ENCODE measurements around the gene GNG2.
A peak's percentile ranks its signal among the peaks of the same experiment; 100 is the strongest.

The GNG2 gene

DNA sequence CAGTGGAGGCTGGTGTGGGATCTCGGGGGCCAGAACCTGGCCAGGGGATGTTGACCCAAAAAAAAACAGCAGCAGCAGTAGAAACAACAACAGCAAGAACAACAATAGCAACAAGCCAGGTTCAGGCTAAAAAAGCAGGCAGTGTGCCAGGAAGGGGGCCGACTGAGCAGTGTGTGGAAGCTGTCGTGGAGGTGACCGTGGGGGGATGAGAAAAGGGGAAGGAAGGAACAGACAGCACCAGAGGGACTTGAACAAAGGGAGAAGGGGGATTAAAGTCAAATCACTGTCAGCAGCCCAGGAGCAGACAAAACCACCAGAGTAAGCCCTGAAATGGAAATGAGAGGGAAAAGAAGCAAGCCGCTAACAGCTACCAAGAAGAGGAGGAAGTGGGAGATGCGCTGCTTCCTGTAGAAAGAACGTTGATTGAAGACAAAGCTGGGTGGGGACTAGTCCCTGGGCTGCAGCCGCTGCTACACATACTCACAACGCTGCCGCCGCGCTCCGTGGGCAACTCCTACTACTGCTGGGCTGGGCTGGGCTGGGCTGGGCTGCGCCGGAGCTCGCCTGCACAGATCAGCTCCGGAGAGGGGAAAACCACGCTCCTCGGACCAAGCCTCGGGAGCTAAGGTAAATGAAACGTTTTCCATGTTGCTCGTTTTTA, at the start of gene GNG2:
Gene GNG2 (plus strand): TSS at position 449 of the 661 bp plus-strand sequence. CDS start 90,067 bp downstream, outside the sequence.
- DNase-seq, result peak; percentile 89

DNA sequence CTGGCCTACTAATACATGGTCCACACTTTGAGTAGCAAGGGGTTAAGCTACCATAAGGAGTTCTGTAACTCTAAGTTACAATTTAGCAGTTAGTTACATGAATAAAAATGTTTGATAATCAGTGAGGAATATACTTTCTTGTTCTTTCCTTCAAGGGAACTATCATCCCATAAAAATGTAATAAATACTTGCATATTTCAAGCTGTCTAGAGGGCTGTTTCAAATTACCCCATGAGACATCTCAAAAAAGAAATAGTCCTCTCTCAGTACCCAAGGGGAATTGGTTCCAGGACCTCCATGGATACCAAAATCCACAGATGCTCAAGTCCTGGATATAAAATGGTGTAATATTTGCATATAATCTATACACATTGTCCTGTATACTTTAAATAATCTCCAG, 48.7 kb upstream of the GNG2 start:
- no peak for DNase-seq

DNA sequence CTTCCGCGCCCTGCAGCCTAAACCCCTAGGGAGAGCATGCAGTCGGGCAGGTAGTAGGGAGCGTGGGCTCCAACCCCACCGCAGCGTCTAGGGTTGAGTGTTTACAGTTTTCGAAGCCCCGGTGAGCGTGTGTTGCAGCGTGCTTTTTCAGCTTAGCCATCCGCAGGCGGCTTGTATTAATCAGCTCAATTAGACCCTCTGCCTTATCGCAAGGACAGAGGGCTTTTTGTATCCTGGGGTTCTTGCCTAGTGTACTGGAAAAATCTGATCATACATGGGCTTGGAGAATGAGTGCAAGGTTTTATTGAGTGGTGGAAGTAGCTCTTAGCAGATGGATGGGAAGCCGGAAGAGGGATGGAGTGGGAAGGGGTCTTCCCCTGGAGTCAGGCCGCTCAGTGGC, 44.4 kb upstream of the GNG2 start:
- no peak for DNase-seq

DNA sequence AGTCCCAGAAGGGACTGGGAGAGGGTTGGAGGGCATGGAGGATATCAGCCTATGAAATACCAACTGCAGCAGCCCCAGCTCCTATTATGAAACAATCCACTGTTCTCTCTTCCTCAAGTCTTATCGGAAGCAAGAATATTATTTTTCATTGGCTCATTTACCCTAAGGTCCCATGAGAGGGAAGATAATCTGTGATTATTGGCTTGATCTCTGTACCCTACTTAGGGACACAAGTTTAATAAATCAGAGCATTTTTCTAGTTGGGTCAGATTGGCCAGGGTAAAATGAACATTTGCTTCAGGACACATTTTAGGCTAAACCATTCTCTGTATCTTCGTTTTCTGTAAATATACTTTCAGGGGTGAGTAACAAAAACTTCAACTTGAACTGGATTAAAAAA, 43.1 kb upstream of the GNG2 start:
- DNase-seq, result no peak

DNA sequence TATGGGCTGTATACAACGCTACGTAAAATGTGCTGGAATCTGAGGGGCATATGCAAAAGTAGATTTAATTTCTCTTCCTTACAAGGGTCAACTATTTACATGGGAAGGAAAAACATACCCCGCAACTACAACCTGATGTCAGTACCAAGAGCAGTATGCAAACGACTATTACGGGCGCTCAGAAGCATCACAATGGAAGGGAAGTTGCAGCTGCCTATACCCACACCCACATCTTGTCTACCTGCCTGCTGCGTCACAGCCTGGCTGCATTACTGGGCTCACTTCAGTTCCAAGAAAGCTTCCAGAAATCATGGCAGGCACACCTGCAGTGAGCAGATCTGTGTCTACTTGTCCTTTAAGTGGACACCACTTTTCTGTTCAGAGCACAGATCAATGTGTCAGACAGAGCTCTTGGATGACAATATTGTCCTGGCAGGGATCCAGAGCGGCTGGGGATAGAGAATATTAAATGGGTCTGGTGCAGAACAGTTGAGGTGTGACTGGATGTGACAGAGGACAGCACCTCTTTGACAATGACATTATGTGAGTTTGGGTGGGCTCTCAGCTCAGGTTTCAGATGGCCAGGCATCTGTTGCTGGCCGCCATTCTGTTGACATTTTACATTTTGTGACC, 41.5 kb upstream of the GNG2 start:
- no peak for DNase-seq

DNA sequence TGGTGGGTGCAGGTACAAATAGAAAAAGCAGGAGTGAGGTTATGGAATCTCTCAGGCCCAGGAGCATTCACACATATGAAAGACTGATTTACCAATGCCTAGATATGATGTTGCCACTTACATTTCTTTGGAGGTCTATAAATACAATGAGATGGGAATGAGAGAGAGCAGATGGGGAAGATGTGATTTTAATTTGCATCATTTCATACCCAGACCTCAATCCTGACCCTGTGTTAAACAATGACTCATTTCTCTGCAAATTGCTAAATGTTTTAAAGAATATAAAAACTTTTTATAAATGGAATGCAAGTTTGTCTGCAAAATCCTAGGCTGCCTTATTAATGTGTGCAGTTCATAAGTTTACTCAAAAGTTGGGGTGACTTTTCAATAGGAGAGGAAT, 38.6 kb upstream of the GNG2 start:
- DNase-seq, result no peak

DNA sequence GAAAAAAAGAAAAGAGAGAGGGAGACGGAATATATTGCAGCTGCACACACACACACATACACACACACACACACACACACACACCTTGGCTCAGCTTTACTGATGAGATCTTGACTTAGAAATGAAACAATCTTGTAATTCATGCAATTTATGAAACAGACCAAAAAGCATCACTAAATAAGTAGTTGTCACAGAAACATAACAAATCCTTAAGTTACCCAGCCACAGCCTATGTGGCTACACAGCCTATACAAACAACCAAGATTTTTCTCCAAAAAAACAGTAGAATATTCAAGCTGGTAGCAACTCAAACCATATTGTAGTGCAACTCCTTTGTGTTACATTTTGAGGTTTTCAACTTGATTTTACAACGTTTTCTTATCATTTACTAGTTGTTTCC, 37.9 kb upstream of the GNG2 start:
- DNase-seq, result no peak

DNA sequence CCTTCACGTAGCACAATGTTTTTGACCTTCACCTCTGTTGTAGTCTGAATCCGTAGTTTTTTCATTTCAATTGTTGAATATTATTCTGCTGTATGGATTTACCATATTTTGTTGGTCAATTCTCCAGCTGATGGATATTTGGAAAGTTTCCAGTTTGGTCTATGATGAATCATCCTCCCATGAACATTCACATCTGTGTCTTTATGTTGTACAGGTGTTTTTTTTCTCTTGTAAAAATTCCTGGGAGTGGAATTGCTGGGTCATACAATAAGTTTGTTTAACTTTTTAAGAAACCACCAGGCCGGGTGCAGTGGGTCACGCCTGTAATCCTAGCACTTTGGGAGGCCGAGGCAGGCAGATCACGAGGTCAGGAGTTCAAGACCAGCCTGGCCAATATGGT, 36.7 kb upstream of the GNG2 start:
- no peak for DNase-seq

DNA sequence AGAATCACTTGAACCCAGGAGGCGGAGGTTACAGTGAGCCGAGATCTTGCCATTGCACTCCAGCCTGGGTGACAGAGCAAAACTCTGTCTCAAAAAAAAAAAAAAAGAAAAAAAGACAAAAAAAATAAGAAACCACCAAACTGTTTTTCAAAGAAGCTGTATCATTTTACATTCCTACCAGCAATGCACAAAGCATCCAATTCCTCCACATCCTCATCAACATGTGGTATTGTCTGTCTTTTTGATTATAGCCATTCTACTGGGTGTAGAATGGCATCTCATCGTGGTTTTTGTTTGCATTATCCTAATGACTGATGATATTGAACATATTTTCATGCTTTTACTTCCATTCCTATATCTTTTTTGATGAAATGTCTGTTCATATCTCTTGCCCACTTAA, 36.2 kb upstream of the GNG2 start:
- no peak for DNase-seq

DNA sequence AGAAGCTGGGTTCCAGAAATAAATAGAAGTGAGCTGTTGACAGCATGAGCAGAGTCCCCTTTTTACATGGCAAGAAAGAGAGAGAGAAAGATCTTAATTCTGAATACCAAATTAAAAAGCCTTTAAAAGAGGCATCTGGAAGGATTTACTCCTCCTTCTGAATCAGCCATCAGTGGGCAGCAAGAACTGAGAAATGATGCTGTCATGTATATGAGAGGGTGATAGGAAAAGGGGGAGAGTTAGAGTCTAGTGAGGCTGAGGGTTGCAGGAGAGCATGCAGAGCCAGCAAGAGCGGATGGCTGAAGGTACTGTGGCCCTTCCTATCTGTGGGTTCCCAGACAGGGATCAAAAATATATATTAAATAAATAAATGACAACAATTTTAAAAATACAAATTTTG, 34.5 kb upstream of the GNG2 start:
- DNase-seq, result no peak

DNA sequence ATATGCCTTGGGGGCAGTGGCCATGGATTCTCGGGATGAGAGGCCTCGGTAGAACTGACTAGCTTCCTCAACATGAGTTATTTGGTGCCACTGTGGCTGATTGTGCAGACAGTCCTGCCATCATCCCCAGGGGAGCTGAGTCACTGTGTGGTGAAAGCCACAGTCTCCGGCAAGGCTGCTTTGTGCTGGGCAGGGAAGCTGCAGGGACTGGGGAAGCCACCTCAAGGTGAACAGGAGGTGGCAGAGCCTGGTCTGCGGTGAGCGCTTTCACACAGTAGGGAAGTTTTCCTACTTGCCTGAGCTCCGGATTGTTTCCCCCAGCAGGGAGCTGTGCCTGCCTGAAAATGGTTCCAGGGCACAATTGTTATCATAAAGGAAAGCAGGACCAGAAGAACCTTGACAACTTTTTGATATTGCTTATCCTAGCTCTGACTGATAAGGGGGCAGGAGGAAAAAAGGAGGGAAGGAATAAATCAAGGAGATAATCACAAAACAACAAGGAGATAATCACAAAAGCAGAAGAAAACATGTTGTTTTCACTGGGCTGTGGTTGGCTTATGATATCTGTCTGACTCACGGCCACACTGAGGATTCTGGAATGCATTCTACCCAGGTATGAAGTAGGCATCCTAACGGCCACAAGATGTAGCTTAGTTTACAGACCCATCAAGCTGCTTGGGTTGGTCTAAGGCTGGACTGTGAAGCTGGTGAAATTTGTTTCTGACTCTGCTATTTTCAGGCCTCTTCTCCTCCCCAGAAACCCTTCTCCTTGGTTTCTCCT, 32.2 kb upstream of the GNG2 start:
- DNase-seq, result no peak

DNA sequence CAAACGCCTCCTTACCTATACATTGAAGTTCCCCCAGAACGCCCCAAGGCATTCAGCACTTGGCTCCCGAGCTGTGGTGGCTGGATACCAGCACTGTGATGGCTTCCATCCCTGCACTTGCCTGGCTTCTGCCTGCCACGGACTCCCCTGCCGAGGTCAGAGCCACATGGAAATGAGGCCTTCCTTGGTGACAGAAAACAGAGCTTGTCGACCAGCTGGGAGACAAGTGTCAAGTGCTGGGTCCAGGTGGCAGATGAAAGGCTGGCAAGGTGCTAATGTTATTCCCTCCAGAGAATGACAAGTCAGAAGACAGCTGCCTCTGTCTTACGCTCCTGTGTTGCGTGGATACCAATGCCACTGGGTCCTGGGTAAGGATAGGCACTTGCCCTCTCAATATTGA, 26.2 kb upstream of the GNG2 start:
- DNase-seq, result no peak

DNA sequence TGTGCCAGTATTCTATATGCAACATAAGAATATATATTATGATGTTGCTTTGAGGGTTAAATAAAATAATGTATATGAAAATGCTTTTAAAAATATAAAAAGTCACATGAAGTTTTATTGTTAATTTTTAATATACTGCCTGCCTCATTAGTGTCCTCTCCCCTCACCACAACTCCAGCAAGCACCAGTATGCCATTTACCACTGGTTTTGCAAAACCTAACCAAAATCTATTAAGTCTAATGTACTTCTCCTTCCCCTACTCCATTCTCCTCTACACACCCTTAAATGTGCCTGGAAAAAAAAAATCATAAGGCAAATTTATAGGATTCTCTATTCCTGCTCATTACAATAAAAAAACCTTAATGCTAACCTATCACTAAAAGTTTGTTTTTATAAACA, 24.0 kb upstream of the GNG2 start:
- DNase-seq, result no peak

DNA sequence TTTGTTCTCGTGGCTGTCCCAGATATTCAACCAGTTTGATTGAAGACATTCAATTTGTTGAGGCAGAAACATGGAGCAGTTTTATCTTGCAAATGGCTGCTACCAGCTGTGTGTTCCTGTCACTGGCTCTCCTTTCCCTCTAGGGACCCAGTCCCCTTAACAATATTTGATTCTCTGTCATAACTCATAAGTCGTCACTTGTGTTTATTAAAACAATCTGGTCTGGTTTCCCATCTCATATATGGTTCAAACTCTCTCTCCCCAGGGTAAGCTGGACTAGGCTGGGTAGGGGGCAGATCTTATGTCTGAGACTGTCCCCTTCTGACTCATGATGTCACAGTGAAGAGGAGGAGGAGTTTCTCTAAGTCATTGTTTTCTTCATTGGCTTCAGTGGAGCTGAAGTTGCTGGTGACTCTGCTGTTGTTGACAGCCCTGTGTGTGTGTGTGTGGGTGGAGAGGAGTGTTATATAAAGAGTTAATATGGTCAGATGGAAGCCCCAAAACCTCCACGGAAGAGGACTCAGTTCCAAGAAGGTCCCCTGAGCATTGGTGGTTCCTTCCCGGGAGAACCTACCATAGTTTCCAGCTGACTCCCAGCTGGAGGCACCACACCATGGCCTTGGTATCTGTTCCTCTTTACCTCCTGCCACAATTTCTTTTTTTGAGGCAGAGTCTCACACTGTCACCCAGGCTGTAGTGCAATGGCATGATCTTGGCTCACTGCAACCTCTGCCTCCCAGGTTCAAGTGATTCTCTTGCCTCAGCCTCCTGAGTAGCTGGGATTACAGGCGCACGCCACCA, 16.1 kb upstream of the GNG2 start:
- DNase-seq, result no peak

DNA sequence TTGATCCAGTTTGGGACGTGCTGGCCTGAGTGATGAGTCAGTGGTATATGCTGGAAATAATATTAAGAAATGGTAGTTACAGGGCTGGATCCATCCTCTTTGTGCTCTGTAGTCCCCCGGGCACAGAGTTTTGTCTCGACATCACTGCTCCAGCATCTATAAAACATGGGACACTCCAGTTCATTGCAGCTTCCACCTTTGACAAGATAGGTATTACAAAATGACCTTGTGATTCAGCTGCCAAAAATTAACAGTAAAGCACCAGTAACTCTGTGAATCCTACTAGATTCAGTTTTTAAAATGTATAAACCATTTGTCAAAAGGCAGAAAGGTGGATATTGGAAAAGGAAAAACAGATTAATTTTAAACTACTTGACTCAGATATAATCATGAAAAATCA, 14.6 kb upstream of the GNG2 start:
- DNase-seq, result no peak

DNA sequence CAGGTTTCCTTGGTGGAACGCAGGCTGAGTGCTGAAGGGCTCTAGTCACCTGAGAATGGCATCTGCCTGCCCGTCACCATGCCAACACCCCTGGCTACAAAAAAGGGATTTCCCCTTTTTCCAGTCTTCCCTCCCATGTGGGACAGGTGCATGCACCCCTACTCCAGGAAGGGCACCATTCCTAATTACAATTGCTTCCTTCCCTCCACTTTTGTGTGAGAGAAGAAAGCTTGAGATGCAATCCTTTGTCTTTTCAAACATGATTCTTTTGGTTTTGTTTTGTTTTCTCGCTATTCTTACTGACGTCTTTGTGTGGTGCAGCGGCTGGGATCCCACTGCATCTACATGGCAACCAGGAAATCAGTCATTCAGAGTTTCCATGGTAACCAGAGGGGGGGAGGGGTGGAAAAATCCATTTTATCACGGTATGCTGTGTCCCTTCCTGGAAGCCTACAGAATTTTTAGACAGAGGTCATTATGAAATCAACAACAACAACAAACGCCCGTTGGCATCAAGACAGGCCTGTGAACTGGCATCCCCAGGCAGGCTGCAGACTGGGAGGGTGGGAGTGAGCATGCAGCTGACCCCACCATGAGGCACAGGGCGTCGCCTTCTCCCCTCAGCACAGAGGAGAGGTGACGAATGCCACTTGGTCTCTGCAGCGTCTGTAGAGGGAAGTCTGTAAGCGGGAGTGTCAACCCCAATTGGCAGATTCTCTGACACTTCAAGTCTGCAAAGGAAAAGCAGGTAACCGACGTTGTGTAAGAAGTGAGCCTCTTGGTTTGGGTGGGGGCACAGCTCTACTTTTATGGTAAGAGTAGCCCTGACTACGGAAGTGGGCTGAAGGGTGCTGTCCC, 13.6 kb upstream of the GNG2 start:
- DNase-seq, result peak; percentile 62

DNA sequence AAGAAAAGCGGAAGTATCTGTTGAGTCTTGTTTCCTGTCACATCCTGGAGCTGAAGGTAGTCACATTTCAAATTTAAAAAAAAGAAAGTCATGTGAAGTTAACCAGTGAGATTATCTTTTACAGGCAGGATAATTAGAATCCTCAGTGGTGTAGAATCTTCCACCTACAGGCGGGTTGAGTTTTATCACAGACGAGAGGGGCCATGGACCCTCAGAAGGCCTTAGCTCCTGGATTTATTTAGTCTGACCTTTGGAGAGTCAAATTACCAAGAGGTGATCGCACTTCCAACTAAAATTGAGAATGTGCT, 13.0 kb upstream of the GNG2 start:
- no peak for DNase-seq

DNA sequence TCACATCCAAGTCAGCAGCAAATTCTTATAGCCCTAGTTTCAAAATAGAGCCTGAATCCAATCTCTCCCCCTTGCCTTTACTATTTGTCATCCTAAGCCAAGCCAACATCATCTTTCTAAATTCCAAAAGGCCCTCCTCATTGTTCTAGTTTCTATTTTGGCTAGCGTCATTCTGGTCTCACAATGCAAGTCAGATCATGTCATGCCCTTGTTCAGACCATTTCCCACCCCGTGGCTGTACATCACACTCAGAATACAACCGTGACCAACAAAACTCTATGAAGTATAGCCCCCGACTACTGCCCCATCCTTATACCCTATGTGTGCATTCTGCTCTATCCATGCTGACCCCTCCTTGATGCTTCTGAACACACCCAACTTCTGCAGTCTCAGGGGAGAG, 12.3 kb upstream of the GNG2 start:
- DNase-seq, result no peak

DNA sequence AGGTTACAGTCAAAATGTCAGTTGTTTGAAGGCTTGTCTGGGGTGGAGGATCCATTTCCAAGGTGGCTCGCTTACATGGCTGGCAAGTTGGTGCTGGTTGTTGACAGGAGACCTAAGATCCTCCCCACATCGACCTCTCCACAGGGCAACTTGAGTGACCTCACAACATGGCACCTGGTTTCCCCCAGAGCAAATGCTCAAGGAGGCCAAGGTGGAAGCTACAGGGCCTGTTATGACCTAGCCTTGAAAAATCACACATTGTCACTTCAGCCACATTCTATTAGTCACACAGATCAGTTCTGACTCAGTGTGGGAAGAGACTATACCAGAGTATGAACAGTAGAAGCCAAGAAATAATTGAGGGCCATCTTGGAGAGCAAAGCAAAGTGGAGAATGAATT, 11.3 kb upstream of the GNG2 start:
- no peak for DNase-seq

DNA sequence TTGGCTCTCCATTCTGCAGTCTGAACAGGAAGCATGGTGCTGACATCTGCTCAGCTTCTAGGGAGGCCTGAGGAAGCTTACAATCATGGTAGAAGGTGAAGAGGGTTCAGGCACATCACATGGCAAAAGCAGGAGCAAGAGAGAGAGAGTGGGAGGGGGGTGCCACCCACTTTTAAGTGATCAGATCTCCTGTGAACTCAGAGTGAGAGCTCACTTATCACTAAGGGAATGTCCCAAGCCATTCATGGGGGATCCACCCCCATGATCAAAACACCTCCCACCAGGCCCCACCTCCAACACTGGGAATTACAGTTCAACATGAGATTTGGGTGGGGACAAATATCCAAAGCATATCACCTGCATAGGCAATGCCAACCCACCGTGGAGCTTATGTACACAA, 9.8 kb upstream of the GNG2 start:
- DNase-seq, result no peak

DNA sequence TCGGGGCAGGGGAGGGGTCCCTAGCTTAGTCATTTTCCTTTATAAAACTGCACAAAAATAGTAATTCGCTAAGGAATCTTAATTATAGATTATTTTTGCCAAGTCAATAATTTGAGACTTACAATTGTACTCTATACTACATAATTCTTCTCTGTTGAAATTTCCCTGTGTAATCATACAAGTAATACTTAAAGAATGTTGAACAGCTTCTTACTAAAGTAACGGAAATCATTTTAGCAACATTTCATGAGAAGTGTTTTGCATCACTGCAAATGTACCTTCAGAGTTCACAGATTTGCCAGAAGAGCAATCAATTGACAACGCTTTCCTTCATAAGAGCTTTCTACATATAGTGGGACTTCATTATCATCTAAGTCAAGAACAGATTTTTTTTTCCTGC, 7.9 kb upstream of the GNG2 start:
- no peak for DNase-seq

DNA sequence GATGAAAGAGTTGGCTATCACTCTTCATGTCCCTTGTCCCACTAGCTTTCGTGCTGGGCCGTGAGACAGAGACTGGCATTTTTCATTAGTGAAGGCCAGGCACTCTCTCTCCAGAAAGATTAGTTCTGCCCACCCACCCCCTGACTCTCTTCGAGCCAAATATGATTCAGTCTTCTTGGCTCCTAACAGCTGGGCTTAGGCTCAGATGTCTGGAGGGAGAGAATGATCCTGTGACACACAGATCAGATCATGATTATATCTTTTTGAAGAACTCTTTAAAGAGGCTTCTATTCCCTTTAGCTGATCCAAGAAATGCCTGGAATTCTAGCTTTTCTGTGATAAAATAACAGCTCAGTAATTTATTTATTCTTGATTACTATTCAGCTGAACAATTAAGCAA, 5.2 kb upstream of the GNG2 start:
- no peak for DNase-seq
